KBM-7 (cell line): ENCODE data around the gene SMOC1.

ENCODE experiments used
- DNase-seq: peaks from one replicate; pipeline ENCODE4 v3.0.0-alpha.2; 2015
- in situ Hi-C: fragments of 300-500 bp; cut with MboI; formaldehyde crosslinking; loops from 2 replicates; pipeline ENCODE4 v1.14.3; 2020; ENCODE audit warnings: low sequenced_read_pairs, low pct_unique_long_range_greater_than_20kb, mixed read lengths

Gene SMOC1

GRCh38 chr14:69930780-69931379 lies 51.7 kb downstream of the SMOC1 start:
- DNase-seq: no peak
- in situ Hi-C loops: no loop called here

GRCh38 chr14:69931960-69932359 lies 52.7 kb downstream of the SMOC1 start:
- in situ Hi-C loops: no loop called here
- no peak for DNase-seq

GRCh38 chr14:69932391-69932790 lies 53.2 kb downstream of the SMOC1 start:
- no peak for DNase-seq
- in situ Hi-C loops: no loop called here

- in situ Hi-C loops: no loop called here
- DNase-seq: no peak
These were observed 54.5 kb downstream of the SMOC1 start for GRCh38 chr14:69933623-69934275.

- in situ Hi-C loops: no loop called here
- no peak for DNase-seq
These were observed 58.3 kb downstream of the SMOC1 start for GRCh38 chr14:69937367-69938081.

GRCh38 chr14:69938751-69939150 lies 59.5 kb downstream of the SMOC1 start:
- in situ Hi-C loops: no loop called here
- DNase-seq: no peak

- no peak for DNase-seq
- in situ Hi-C loops: no loop called here
These were observed 62.8 kb downstream of the SMOC1 start for GRCh38 chr14:69941768-69942742.

GRCh38 chr14:69943084-69943780 lies 64.0 kb downstream of the SMOC1 start:
- no peak for DNase-seq
- in situ Hi-C loops: no loop called here

- no peak for DNase-seq
- in situ Hi-C loops: no loop called here
These were observed 66.1 kb downstream of the SMOC1 start for GRCh38 chr14:69945347-69945746.

- no peak for DNase-seq
- in situ Hi-C loops: no loop called here
These were observed 66.7 kb downstream of the SMOC1 start for GRCh38 chr14:69945912-69946311.

GRCh38 chr14:69948351-69948750 lies 69.1 kb downstream of the SMOC1 start:
- no peak for DNase-seq
- in situ Hi-C loops: no loop called here

GRCh38 chr14:69951263-69951662 lies 72.0 kb downstream of the SMOC1 start:
- no peak for DNase-seq
- in situ Hi-C loops: no loop called here

GRCh38 chr14:69951935-69952334 lies 72.7 kb downstream of the SMOC1 start:
- DNase-seq: no peak
- in situ Hi-C loops: no loop called here

- in situ Hi-C loops: no loop called here
- DNase-seq: no peak
These were observed 74.2 kb downstream of the SMOC1 start for GRCh38 chr14:69953266-69953915.

- no peak for DNase-seq
- in situ Hi-C loops: no loop called here
These were observed 76.9 kb downstream of the SMOC1 start for GRCh38 chr14:69955855-69956845.

- in situ Hi-C loops: no loop called here
- DNase-seq: no peak
These were observed 77.8 kb downstream of the SMOC1 start for GRCh38 chr14:69956970-69957369.

GRCh38 chr14:69957986-69958385 lies 78.8 kb downstream of the SMOC1 start:
- in situ Hi-C loops: no loop called here
- no peak for DNase-seq
